HFFc6 (cell line): ENCODE data around the gene TMEM266. TPM values are rescaled to one million over a fixed set of nuclear protein-coding genes. Genes with fewer than 3 reads are reported as not detected.

Experiments
- DNase-seq: peaks from one replicate; pipeline ENCODE4 v3.0.0-alpha.2; 2018
- H3K27ac Mint-ChIP-seq: 2 replicates; pipeline ENCODE4 v1.8.0; 2020; ENCODE audit warnings: mild to moderate bottlenecking, mixed read lengths
- H3K27me3 Mint-ChIP-seq: 2 replicates; pipeline ENCODE4 v1.8.0; 2021; ENCODE audit warnings: mild to moderate bottlenecking, moderate library complexity, mixed read lengths; ENCODE audit not compliant: insufficient read depth
- H3K36me3 Mint-ChIP-seq: 2 replicates; pipeline ENCODE4 v1.8.0; 2021; ENCODE audit warnings: low read depth, mixed read lengths
- H3K4me1 Mint-ChIP-seq: 2 replicates; pipeline ENCODE4 v1.8.0; 2020; ENCODE audit warnings: low read depth, mixed read lengths
- H3K4me3 Mint-ChIP-seq: 2 replicates; pipeline ENCODE4 v1.8.0; 2020; ENCODE audit warnings: mild to moderate bottlenecking, moderate library complexity, mixed read lengths
- H3K9me3 Mint-ChIP-seq: 2 replicates; pipeline ENCODE4 v1.8.0; 2020; ENCODE audit warnings: mild to moderate bottlenecking, mixed read lengths
- CTCF ChIP-seq: fragments of 200-600 bp; sonication (generic); IDR thresholded peaks from 2 replicates; pipeline ENCODE4 v1.5.0; 2021; ENCODE audit warnings: antibody characterized with exemption, mild to moderate bottlenecking
- total RNA-seq, 6 experiments: library from RNA; stranded (reverse); fragmentation: NEBNext Ultra II Directional; extraction: Animal tissue kit (Norgen Biotek cat#: 25700); gene quantifications; 2 replicates in 1 of 6; 3 replicates in 5 of 6; pipeline ENCODE4 v1.2.3, GENCODE V29; 2021

TMEM266 gene
- total RNA-seq, 6 experiments from 2014 or later, result 0.10 to 0.19 (median 0.17) TPM; not detected in 1

GRCh38 chr15:76178296-76179000, 118.7 kb downstream of the TMEM266 start:
- no peak for DNase-seq
- Mint-ChIP-seq H3K4me1 (peaks cover 46% of the 10 kb centered on the region), H3K4me3 (peak overlapping the region; percentile 64), H3K36me3 (0 out of 2 replicates have a peak, but pooled peaks cover 4% of the 10 kb centered on the region), H3K27me3 (peaks cover 9% of the 10 kb centered on the region), H3K9me3 (no peaks in the 10 kb centered on the region), H3K27ac (peak overlapping the region; percentile 84)
- no peak for TF ChIP-seq CTCF

GRCh38 chr15:76179023-76179422, 119.2 kb downstream of the TMEM266 start:
- no peak overlapping the region for H3K27ac Mint-ChIP-seq
- TF ChIP-seq CTCF, result no peak
- H3K27me3 Mint-ChIP-seq, result peaks cover 9% of the 10 kb centered on the region
- H3K9me3 Mint-ChIP-seq, result no peaks in the 10 kb centered on the region
- H3K36me3 Mint-ChIP-seq, result 0 out of 2 replicates have a peak, but pooled peaks cover 4% of the 10 kb centered on the region
- peaks cover 51% of the 10 kb centered on the region for H3K4me1 Mint-ChIP-seq
- DNase-seq, result no peak
- no peak overlapping the region for H3K4me3 Mint-ChIP-seq

GRCh38 chr15:76180321-76180720, 120.5 kb downstream of the TMEM266 start:
- Mint-ChIP-seq H3K4me1 (peaks cover 61% of the 10 kb centered on the region), H3K27ac (no peak overlapping the region), H3K9me3 (peaks cover 4% of the 10 kb centered on the region; the same call in 1 of the 2 replicates), H3K27me3 (peaks cover 6% of the 10 kb centered on the region), H3K36me3 (peaks cover 7% of the 10 kb centered on the region; the same call in 1 of the 2 replicates), H3K4me3 (no peak overlapping the region)
- no peak for TF ChIP-seq CTCF
- DNase-seq, result no peak

GRCh38 chr15:76181705-76182107, 121.9 kb downstream of the TMEM266 start:
- H3K9me3 Mint-ChIP-seq, result peaks cover 8% of the 10 kb centered on the region; the same call in 1 of the 2 replicates
- no peak for DNase-seq
- peaks cover 75% of the 10 kb centered on the region for H3K4me1 Mint-ChIP-seq
- H3K4me3 Mint-ChIP-seq, result peak overlapping the region; percentile 52; the same call in 1 of the 2 replicates
- peaks cover 7% of the 10 kb centered on the region for H3K27me3 Mint-ChIP-seq
- peaks cover 10% of the 10 kb centered on the region; the same call in 1 of the 2 replicates for H3K36me3 Mint-ChIP-seq
- H3K27ac Mint-ChIP-seq, result peak overlapping the region; percentile 98
- no peak for TF ChIP-seq CTCF

GRCh38 chr15:76183930-76184649, 124.3 kb downstream of the TMEM266 start:
- DNase-seq, result no peak
- Mint-ChIP-seq H3K9me3 (peaks cover 8% of the 10 kb centered on the region; the same call in 1 of the 2 replicates), H3K27me3 (peaks cover 5% of the 10 kb centered on the region; the same call in 1 of the 2 replicates), H3K4me3 (no peak overlapping the region), H3K4me1 (peaks cover 64% of the 10 kb centered on the region), H3K27ac (no peak overlapping the region; the same call in 1 of the 2 replicates), H3K36me3 (peaks cover 5% of the 10 kb centered on the region; the same call in 1 of the 2 replicates)
- TF ChIP-seq CTCF, result no peak
